IPS DF 19.7 (cell line): ENCODE results near the gene LTC4S.

ENCODE experiments used
- DNase-seq: peaks from one replicate; pipeline ENCODE4 v3.0.0-alpha.2; 2013; ENCODE audit warnings: low read depth, low spot score

LTC4S gene

DNA sequence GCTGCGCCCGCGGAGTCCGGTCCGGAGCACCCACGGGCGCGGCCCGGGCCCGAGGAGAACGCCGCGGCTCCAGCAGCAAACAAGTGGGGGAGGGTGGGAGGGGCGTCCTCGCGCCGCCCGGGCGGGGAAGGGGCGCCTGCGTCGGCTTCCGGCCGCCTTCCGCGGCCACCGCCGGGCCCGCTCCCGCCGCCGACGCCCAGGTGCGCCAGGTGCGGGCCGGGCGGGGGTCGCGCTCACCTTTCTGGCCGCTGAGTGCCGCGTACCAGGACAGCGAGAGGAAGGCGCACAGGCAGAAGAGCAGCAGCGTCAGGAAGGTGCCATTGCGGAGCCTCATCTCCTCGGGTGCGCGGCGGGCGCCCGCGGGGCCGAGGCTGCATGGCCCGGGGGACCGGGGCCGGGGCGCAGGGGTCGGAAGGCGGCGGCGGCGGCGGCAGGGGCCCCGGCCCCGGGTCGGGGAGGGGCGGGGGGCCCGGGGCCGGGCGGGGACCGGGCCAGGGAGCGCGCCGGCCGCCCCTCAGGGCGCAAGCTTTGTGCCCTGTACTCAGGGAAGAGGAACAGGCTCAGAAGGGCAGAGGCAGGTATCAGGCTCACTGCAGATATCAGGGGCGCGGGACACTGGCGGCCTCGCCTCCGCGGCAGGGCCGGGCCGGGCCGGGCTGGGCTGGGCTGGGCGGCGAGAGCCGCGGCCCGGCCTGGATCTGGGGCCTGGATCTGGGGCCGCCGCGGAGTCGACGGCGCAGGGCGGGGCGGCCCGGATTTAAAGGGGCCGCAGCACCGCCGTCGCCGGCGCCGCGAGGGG lies 12.7 kb downstream of the LTC4S start, which contains the start of gene MGAT4B:
MGAT4B (minus strand) TSS at position 617 of the 799 bp plus-strand sequence; CDS start at position 334, 283 bp downstream.
- no peak for DNase-seq

GRCh38 chr5:179812135-179812825 lies 18.5 kb downstream of the LTC4S start:
- DNase-seq: no peak

DNA sequence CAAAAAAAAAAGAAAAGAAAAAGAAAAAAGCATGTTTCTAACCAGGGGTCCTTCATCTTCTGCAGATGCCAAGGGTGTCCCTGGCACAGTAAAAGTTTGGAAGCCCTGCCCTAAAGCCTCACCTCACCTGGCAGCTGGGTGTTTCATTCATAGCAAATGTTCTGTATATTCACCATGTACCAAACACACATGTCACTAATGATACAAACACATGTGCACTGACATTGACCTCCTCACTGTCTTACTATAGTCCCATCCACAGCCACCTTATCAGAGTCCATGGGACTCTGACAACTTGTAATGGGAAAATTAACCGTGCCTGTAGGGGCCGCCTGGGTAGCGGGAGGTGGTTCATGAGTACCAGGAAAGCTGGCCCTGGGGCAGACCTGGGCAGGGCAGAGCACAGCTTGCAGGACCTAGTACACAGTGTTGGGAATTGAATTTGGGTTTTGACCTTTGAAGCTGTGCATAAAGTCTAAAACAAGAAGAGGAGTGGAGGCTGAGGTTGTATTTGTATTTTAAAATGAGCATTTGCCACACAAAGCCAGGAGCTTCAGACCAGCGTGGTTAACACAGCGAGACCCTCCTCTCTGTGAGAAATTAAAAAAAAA lies 19.3 kb downstream of the LTC4S start:
- no peak for DNase-seq

GRCh38 chr5:179814090-179814489 lies 20.3 kb downstream of the LTC4S start:
- DNase-seq: no peak

- no peak for DNase-seq
Measured at GRCh38 chr5:179815491-179816249, 21.9 kb downstream of the LTC4S start.

GRCh38 chr5:179816401-179816795 lies 22.6 kb downstream of the LTC4S start:
- no peak for DNase-seq

- no peak for DNase-seq
Measured at GRCh38 chr5:179816796-179817469, 23.1 kb downstream of the LTC4S start.

DNA sequence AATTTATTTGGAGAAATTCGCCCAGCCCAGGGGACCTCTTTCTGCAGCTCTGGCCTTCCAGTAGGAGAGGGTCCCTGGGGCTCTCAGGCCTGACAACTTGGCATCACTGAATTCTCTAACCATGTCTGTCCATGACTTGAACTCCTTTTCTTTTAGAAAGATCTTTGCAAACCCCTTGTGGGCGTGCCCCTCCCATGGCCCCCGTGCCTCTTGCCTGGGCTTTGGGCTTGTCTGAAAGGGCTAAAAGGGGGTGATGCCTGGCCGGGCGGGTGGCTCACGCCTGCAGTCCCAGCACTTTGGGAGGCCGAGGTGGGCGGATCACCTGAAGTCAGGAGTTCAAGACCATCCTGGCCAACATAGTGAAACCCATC lies 23.7 kb downstream of the LTC4S start:
- no peak for DNase-seq

- DNase-seq: no peak
Measured at GRCh38 chr5:179817890-179818745, 24.3 kb downstream of the LTC4S start.

- DNase-seq: no peak
Measured at GRCh38 chr5:179818746-179819295, 25.0 kb downstream of the LTC4S start.

DNA sequence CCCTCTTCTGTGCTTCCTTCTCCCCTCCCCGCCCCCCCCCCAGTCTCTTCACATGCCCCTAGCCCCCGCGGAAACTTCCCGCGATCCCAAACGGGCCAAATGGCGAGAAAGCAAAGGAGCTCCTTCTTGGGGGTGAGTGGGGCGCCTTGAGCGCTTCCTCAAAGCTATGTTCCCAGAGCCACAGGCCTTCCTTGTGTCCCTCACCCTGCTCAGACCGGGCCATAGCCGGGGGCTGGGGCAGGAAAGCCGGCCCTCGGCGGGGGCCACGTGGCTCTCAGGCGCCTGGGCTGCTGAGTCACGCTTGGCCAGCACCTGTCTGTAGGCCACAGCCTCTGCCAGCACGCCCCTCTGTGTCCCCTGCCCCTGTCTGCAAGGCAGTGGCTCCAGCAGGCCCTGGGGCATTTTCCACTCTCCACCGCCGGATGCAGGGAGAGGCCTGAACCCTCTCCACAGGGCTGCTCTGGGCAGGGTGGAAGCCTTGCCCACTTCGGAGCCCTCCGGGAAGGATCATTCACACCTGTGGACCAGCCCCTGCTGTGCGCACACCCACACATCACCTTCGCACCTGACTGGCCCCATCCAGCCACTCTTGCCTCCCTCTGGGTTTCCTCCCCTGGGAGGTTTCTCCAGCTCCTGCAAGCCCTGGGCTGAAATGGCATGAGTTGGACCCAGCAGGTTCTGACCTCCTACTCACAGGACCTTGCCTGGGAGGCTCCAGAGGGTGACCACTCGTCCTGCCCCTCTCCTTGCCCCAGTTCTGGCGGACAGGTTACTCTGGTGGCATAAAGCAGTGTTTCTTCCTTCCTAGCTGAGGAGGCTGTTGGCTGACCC lies 25.7 kb downstream of the LTC4S start:
- DNase-seq: no peak

DNA sequence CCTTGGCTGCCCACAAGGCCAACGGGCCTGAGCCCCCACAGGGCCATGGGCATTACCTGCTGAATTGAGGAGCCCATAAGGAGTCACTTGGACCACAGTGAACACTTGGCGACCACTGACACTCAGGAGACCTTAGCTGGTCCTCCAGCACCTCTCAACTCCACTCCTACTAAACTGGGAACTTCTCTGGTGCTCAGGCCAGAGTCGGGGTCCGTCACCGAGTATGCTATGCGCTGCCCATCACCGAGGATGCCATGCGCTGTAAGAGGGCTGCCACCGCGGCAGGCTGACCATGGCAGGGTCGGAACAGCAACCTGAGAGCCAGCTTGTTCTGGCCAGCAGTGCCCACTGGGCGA lies 26.3 kb downstream of the LTC4S start:
- DNase-seq: no peak

GRCh38 chr5:179820483-179821297 lies 26.9 kb downstream of the LTC4S start, which contains the start of gene SQSTM1:
Gene SQSTM1 (plus strand): TSS chr5:179820905. CDS start chr5:179820937, 32 bp downstream.
- DNase-seq: no peak

DNA sequence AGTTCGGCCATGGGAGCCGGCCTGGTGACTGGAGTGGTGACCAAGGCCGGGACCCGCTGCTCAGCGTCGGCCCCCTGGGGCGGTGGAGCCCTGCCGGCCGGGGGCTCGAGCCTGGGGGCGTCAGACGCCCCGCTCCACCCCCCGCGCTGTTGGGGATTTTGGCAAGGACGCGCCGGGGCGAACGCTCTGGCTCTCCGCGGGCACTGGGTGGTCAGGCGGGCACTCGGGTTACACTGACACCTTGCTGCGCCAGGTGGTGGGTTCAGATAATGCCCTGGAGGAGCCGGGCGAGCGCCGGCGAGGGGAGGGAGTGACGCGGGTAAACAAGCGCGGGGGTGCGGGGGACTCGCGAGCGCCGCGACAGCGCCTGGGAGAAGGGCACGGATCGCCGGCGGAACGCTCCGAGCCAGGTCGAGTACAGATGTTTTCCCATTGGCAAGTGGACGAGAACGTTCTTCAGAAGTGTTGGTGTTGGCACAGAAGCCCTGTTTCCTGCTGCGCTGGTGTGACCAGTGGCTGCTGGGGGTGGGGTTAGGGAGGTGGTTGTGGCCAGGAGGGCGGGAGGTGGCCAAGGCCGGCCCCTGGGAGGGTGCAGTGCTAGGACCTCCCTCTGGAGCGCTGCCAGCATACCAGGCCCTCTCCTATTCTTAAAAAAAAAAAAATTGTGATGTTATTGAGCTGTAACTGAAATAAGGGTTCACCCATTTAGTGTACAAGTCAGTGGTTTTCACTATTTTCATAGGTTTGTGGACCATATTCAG lies 27.7 kb downstream of the LTC4S start:
- no peak for DNase-seq

- DNase-seq: no peak
Measured at GRCh38 chr5:179822059-179822432, 28.3 kb downstream of the LTC4S start.

DNA sequence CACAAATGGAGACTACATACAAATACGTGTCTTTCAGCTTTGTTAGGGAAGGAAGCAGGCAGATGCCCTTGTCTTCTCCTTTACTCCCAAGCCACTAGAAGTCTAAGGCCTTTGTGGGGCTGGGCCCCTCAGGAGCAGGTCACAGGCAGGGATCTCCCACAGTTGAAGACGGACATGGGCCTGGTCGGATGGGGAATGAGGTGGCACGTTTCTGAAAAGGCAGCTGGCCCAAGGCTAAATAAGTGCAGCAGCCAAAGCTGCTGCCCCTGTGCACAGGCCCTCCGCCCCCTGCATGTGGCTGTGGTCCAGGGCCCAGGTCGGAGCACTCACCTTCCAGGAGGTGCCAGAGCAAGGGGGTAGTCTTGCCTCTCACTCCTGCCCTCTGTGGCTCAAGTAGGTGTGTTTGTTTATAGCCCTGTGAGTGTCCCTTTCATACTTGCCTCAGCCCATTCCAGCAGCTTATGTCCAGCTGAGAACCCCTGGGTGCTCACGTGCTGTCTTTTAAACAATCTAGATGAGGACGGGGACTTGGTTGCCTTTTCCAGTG lies 28.7 kb downstream of the LTC4S start:
- DNase-seq: no peak
